Measurements from ENCODE around the gene ZNF578.
"Not testable (repeated sequence)": the region's sequence is repeated elsewhere in the genome, so short reads cannot be mapped to it uniquely, and the experiment has no call there.

The ZNF578 gene

GRCh38 chr19:52558732-52559445 lies 105.5 kb downstream of the ZNF578 start:
- not testable (repeated sequence) for DNase-seq (ENCODE audit: low read depth, low spot score)

DNA sequence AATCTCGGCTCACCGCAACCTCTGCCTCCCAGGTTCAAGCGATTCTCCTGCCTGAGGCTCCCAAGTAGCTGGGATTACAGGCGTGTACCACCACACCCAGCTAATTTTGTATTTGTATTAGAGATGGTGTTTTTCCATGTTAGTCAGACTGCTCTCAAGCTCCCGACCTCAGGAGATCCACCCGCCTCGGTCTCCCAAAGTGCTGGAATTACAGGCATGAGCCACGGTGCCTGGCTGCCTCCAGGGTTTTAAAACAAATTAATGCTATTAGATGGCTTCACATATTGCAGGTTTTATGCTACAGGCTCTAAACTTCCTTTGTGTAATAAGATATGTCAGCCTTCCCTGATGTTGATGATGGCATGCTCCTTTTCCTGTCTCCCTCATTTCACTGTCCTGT lies 108.3 kb downstream of the ZNF578 start:
- not testable (repeated sequence) for DNase-seq (ENCODE audit: low read depth, low spot score)
